Esophagus (tissue), 2 donors: ENCODE data around the gene SMG7. TPM values are rescaled to one million over a fixed set of nuclear protein-coding genes. Genes with fewer than 3 reads are reported as not detected.

Experiments
- H3K27ac ChIP-seq, 2 donors: one replicate each; pipeline ENCODE4 v1.5.1; 2013; ENCODE audit warnings: low read depth in 2 of 2, mild to moderate bottlenecking in 2 of 2, inconsistent platforms in 1 of 2, low read length in 1 of 2, moderate library complexity in 1 of 2
- H3K27me3 ChIP-seq, 2 donors: one replicate each; pipeline ENCODE4 v1.6.1; 2013; ENCODE audit warnings: low read length in 2 of 2, control low read depth in 1 of 2, mild to moderate bottlenecking in 1 of 2; ENCODE audit not compliant: insufficient read depth in 2 of 2, control insufficient read depth in 1 of 2
- H3K36me3 ChIP-seq, 2 donors: one replicate each; pipeline ENCODE4 v1.6.1; 2013; ENCODE audit warnings: low read length in 1 of 2; ENCODE audit not compliant: control insufficient read depth in 2 of 2, insufficient read depth in 2 of 2
- H3K4me1 ChIP-seq, 2 donors: one replicate each; pipeline ENCODE4 v1.6.1; 2013; ENCODE audit warnings: low read length in 1 of 2; ENCODE audit not compliant: control insufficient read depth in 2 of 2, insufficient read depth in 2 of 2
- H3K4me3 ChIP-seq, 2 donors: one replicate each; pipeline ENCODE4 v1.5.1; 2013; ENCODE audit warnings: low read length in 2 of 2, mild to moderate bottlenecking in 2 of 2, low read depth in 1 of 2, moderate library complexity in 1 of 2
- H3K9me3 ChIP-seq, 2 donors: one replicate each; pipeline ENCODE4 v1.6.1; 2013; ENCODE audit warnings: mild to moderate bottlenecking in 2 of 2, low read depth in 1 of 2, low read length in 1 of 2, moderate library complexity in 1 of 2; ENCODE audit not compliant: control insufficient read depth in 2 of 2, insufficient read depth in 1 of 2
- WGBS, 2 donors: extraction: QIAGEN DNeasy Blood & Tissue Kit; methylation state at CpG; one replicate each; pipeline ENCODE4 v1.1.7; 2013; 5-methylcytosine and 5-hydroxymethylcytosine counted together
- polyA plus RNA-seq, 2 donors: library from polyadenylated mRNA; stranded (reverse); fragments of 200-250 nt; gene quantifications; one replicate each; pipeline ENCODE4 v1.2.3, GENCODE V29; 2013
- donor health status: healthy with polysubstance abuse.
- donor health status: Bipolar disorder and iron deficiency.

The SMG7 gene
- polyA plus RNA-seq, 2 donors = 13.2 to 14.3 TPM

GRCh38 chr1:183443466-183443865 lies 28.8 kb upstream of the SMG7 start:
- Histone ChIP-seq H3K4me3 (no peak overlapping the region), H3K4me1 (no peaks in the 10 kb centered on the region), H3K27me3 (no peaks in the 10 kb centered on the region), H3K36me3 (no peaks in the 10 kb centered on the region), H3K27ac (no peak overlapping the region), H3K9me3 (no peaks in the 10 kb centered on the region)
- 44 to 46% methylated on average over 1 of the region's 1 CpG for WGBS, 2 donors

GRCh38 chr1:183444243-183444642 lies 28.1 kb upstream of the SMG7 start:
- no peak overlapping the region for H3K27ac ChIP-seq
- H3K9me3 ChIP-seq = no peaks in the 10 kb centered on the region
- H3K4me3 ChIP-seq = no peak overlapping the region
- WGBS, 2 donors = 52 to 60% methylated on average over 3 of the region's 3 CpGs
- H3K36me3 ChIP-seq = no peaks in the 10 kb centered on the region
- no peaks in the 10 kb centered on the region for H3K27me3 ChIP-seq
- no peaks in the 10 kb centered on the region for H3K4me1 ChIP-seq

GRCh38 chr1:183449223-183449770 lies 23.0 kb upstream of the SMG7 start:
- WGBS, 2 donors = 89 to 91% methylated on average over 13 of the region's 13 CpGs
- H3K27me3 ChIP-seq = no peaks in the 10 kb centered on the region
- no peaks in the 10 kb centered on the region for H3K9me3 ChIP-seq
- no peaks in the 10 kb centered on the region for H3K36me3 ChIP-seq
- no peaks in the 10 kb centered on the region for H3K4me1 ChIP-seq
- H3K4me3 ChIP-seq = no peak overlapping the region
- H3K27ac ChIP-seq = no peak overlapping the region

- Histone ChIP-seq H3K4me3 (no peak overlapping the region), H3K27me3 (no peaks in the 10 kb centered on the region), H3K4me1 (no peaks in the 10 kb centered on the region), H3K36me3 (no peaks in the 10 kb centered on the region), H3K27ac (no peak overlapping the region), H3K9me3 (no peaks in the 10 kb centered on the region)
- WGBS, 2 donors = 31 to 48% methylated on average over 2 of the region's 2 CpGs
Observed at GRCh38 chr1:183450093-183450492, 22.2 kb upstream of the SMG7 start.

- no peaks in the 10 kb centered on the region for H3K9me3 ChIP-seq
- H3K4me3 ChIP-seq = no peak overlapping the region
- H3K4me1 ChIP-seq = no peaks in the 10 kb centered on the region
- H3K27ac ChIP-seq = no peak overlapping the region
- 67 to 72% methylated on average over 2 of the region's 2 CpGs for WGBS, 2 donors
- H3K36me3 ChIP-seq = no peaks in the 10 kb centered on the region
- no peaks in the 10 kb centered on the region for H3K27me3 ChIP-seq
Observed at GRCh38 chr1:183454377-183454776, 17.9 kb upstream of the SMG7 start.

- 87 to 97% methylated on average over 1 of the region's 1 CpG for WGBS, 2 donors
- Histone ChIP-seq H3K27me3 (no peaks in the 10 kb centered on the region), H3K4me1 (no peaks in the 10 kb centered on the region), H3K36me3 (no peaks in the 10 kb centered on the region), H3K9me3 (no peaks in the 10 kb centered on the region), H3K27ac (no peak overlapping the region), H3K4me3 (no peak overlapping the region)
Observed at GRCh38 chr1:183456826-183457225, 15.5 kb upstream of the SMG7 start.

- Histone ChIP-seq H3K27ac (no peak overlapping the region), H3K9me3 (no peaks in the 10 kb centered on the region), H3K36me3 (no peaks in the 10 kb centered on the region), H3K27me3 (no peaks in the 10 kb centered on the region), H3K4me3 (no peak overlapping the region), H3K4me1 (no peaks in the 10 kb centered on the region)
- WGBS, 2 donors = 82 to 86% methylated on average over 3 of the region's 3 CpGs
Observed at GRCh38 chr1:183457449-183457848, 14.8 kb upstream of the SMG7 start.

- Histone ChIP-seq H3K27me3 (no peaks in the 10 kb centered on the region), H3K9me3 (no peaks in the 10 kb centered on the region), H3K27ac (no peak overlapping the region), H3K4me1 (no peaks in the 10 kb centered on the region), H3K36me3 (no peaks in the 10 kb centered on the region), H3K4me3 (no peak overlapping the region)
- 72 to 90% methylated on average over 2 of the region's 2 CpGs for WGBS, 2 donors
Observed at GRCh38 chr1:183460596-183460995, 11.7 kb upstream of the SMG7 start.

GRCh38 chr1:183461350-183461749 lies 10.9 kb upstream of the SMG7 start:
- H3K36me3 ChIP-seq = no peaks in the 10 kb centered on the region
- WGBS, 2 donors = 59 to 63% methylated on average over 1 of the region's 1 CpG
- H3K27ac ChIP-seq = no peak overlapping the region
- H3K27me3 ChIP-seq = no peaks in the 10 kb centered on the region
- H3K4me1 ChIP-seq = no peaks in the 10 kb centered on the region
- no peak overlapping the region for H3K4me3 ChIP-seq
- H3K9me3 ChIP-seq = no peaks in the 10 kb centered on the region

- Histone ChIP-seq H3K4me1 (no peaks in the 10 kb centered on the region), H3K4me3 (no peak overlapping the region), H3K27me3 (no peaks in the 10 kb centered on the region), H3K9me3 (no peaks in the 10 kb centered on the region), H3K27ac (no peak overlapping the region), H3K36me3 (no peaks in the 10 kb centered on the region)
- WGBS, 2 donors = 71 to 74% methylated on average over 2 of the region's 2 CpGs
Observed at GRCh38 chr1:183463566-183463965, 8.7 kb upstream of the SMG7 start.
